Neural progenitor cell (in vitro differentiated cells): Measurements from ENCODE around the gene MCRIP2. TPM values are rescaled to one million over a fixed set of nuclear protein-coding genes. Genes with fewer than 3 reads are reported as not detected.

Source experiments
- DNase-seq: peaks from one replicate; pipeline ENCODE4 v3.0.0-alpha.2; 2016; ENCODE audit warnings: low spot score
- H2AFZ ChIP-seq: fragments of 200-600 bp; sonication (generic); replicated peaks from 2 replicates; pipeline ENCODE4 v1.6.1; 2016; ENCODE audit warnings: antibody characterized with exemption
- H3F3A ChIP-seq: fragments of 200-600 bp; sonication (generic); 2 replicates; pipeline ENCODE4 v1.6.1; 2016; ENCODE audit warnings: antibody characterized with exemption, low read depth
- H3K27ac ChIP-seq: fragments of 200-600 bp; sonication (generic); 2 replicates; pipeline ENCODE4 v1.5.1; 2016; ENCODE audit warnings: mild to moderate bottlenecking
- H3K27me3 ChIP-seq: fragments of 200-600 bp; sonication (generic); 2 replicates; pipeline ENCODE4 v1.6.1; 2016; ENCODE audit warnings: mild to moderate bottlenecking, moderate library complexity
- H3K36me3 ChIP-seq: fragments of 200-600 bp; sonication (generic); 2 replicates; pipeline ENCODE4 v1.5.1; 2016
- H3K4me1 ChIP-seq: fragments of 200-600 bp; sonication (generic); 2 replicates; pipeline ENCODE4 v1.6.1; 2016; ENCODE audit warnings: mixed run types
- H3K4me2 ChIP-seq: fragments of 200-600 bp; sonication (generic); 2 replicates; pipeline ENCODE4 v1.6.1; 2016
- H3K4me3 ChIP-seq: fragments of 200-600 bp; sonication (generic); 2 replicates; pipeline ENCODE4 v1.5.1; 2016
- H3K79me2 ChIP-seq: fragments of 200-600 bp; sonication (generic); 2 replicates; pipeline ENCODE4 v1.6.1; 2016; ENCODE audit warnings: low read depth
- H3K9ac ChIP-seq: fragments of 200-600 bp; sonication (generic); 2 replicates; pipeline ENCODE4 v1.6.1; 2016
- H3K9me3 ChIP-seq: fragments of 200-600 bp; sonication (generic); 2 replicates; pipeline ENCODE4 v1.5.1; 2016; ENCODE audit warnings: low read depth
- H4K20me1 ChIP-seq: fragments of 200-600 bp; sonication (generic); 2 replicates; pipeline ENCODE4 v1.6.1; 2016; ENCODE audit warnings: low read depth
- H3K27ac Mint-ChIP-seq: 3 replicates; pipeline ENCODE4 v1.8.0; 2021; ENCODE audit warnings: mixed read lengths
- H3K27me3 Mint-ChIP-seq: 2 replicates; pipeline ENCODE4 v1.8.0; 2022; ENCODE audit warnings: low read depth, mild to moderate bottlenecking, inconsistent platforms, moderate library complexity, mixed read lengths; ENCODE audit not compliant: insufficient read depth
- H3K36me3 Mint-ChIP-seq: 3 replicates; pipeline ENCODE4 v1.8.0; 2021; ENCODE audit warnings: mixed read lengths
- H3K4me1 Mint-ChIP-seq: 3 replicates; pipeline ENCODE4 v1.8.0; 2021; ENCODE audit warnings: mixed read lengths
- H3K4me3 Mint-ChIP-seq: 3 replicates; pipeline ENCODE4 v1.8.0; 2021; ENCODE audit warnings: mild to moderate bottlenecking, moderate library complexity, mixed read lengths
- H3K9me3 Mint-ChIP-seq: 3 replicates; pipeline ENCODE4 v1.8.0; 2020; ENCODE audit warnings: mixed read lengths
- CTCF ChIP-seq: fragments of 200-600 bp; sonication (generic); IDR thresholded peaks from 2 replicates; pipeline ENCODE4 v1.5.1; 2017; ENCODE audit warnings: antibody characterized with exemption, mild to moderate bottlenecking
- EZH2 ChIP-seq: fragments of 200-600 bp; sonication (generic); IDR thresholded peaks from 2 replicates; pipeline ENCODE4 v1.6.1; 2017; ENCODE audit warnings: antibody characterized with exemption, mild to moderate bottlenecking, moderate library complexity
- EZH2phosphoT487 ChIP-seq: fragments of 200-600 bp; sonication (generic); IDR thresholded peaks from 2 replicates; pipeline ENCODE4 v1.6.1; 2017; ENCODE audit warnings: antibody characterized with exemption
- total RNA-seq: library from RNA; depleted of rRNA; stranded (reverse); fragments of >200 nt; gene quantifications from 2 replicates; pipeline ENCODE4 v1.2.3, GENCODE V29; 2015; ENCODE audit warnings: low replicate concordance

Gene MCRIP2
- total RNA-seq, 1 donor from 2014 or later = 1.5 TPM

DNA sequence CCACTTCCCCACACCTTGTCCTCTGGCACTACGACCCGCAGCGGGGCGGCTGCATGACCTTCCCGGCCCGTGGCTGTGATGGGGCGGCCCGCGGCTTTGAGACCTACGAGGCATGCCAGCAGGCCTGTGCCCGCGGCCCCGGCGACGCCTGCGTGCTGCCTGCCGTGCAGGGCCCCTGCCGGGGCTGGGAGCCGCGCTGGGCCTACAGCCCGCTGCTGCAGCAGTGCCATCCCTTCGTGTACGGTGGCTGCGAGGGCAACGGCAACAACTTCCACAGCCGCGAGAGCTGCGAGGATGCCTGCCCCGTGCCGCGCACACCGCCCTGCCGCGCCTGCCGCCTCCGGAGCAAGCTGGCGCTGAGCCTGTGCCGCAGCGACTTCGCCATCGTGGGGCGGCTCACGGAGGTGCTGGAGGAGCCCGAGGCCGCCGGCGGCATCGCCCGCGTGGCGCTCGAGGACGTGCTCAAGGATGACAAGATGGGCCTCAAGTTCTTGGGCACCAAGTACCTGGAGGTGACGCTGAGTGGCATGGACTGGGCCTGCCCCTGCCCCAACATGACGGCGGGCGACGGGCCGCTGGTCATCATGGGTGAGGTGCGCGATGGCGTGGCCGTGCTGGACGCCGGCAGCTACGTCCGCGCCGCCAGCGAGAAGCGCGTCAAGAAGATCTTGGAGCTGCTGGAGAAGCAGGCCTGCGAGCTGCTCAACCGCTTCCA lies 8.1 kb upstream of the MCRIP2 start:
- Histone ChIP-seq H3K4me2 (no peak overlapping the region), H3K36me3 (no peaks in the 10 kb centered on the region), H3K9me3 (no peaks in the 10 kb centered on the region), H3K27ac (no peak overlapping the region), H3K4me3 (no peak overlapping the region), H3K79me2 (peaks cover 12% of the 10 kb centered on the region), H3F3A (peaks cover 36% of the 10 kb centered on the region), H4K20me1 (peaks cover 43% of the 10 kb centered on the region), H2AFZ (no peak overlapping the region), H3K9ac (no peak overlapping the region), H3K4me1 (peaks cover 36% of the 10 kb centered on the region), H3K27me3 (no peaks in the 10 kb centered on the region)
- Mint-ChIP-seq H3K27ac (no peak overlapping the region), H3K4me1 (peaks cover 29% of the 10 kb centered on the region), H3K27me3 (peaks cover 13% of the 10 kb centered on the region), H3K4me3 (no peak overlapping the region), H3K36me3 (peaks cover 3% of the 10 kb centered on the region), H3K9me3 (peaks cover 3% of the 10 kb centered on the region)
- no peak for DNase-seq
- TF ChIP-seq EZH2phosphoT487 = no peak
- no peak for TF ChIP-seq CTCF
- no peak for TF ChIP-seq EZH2

- Histone ChIP-seq H3K27ac (no peak overlapping the region), H2AFZ (no peak overlapping the region), H3K4me2 (no peak overlapping the region), H3K9me3 (no peaks in the 10 kb centered on the region), H3K27me3 (no peaks in the 10 kb centered on the region), H3K4me1 (peaks cover 34% of the 10 kb centered on the region), H4K20me1 (peaks cover 37% of the 10 kb centered on the region), H3K4me3 (no peak overlapping the region), H3K9ac (no peak overlapping the region), H3K79me2 (peaks cover 12% of the 10 kb centered on the region), H3F3A (peaks cover 31% of the 10 kb centered on the region), H3K36me3 (no peaks in the 10 kb centered on the region)
- Mint-ChIP-seq H3K27ac (no peak overlapping the region), H3K36me3 (peaks cover 3% of the 10 kb centered on the region), H3K4me1 (peaks cover 26% of the 10 kb centered on the region), H3K4me3 (peak overlapping the region; percentile 74), H3K27me3 (peaks cover 11% of the 10 kb centered on the region), H3K9me3 (peaks cover 3% of the 10 kb centered on the region)
- DNase-seq = no peak
- TF ChIP-seq EZH2 = no peak
Observed at GRCh38 chr16:634051-634670, 7.5 kb upstream of the MCRIP2 start.

DNA sequence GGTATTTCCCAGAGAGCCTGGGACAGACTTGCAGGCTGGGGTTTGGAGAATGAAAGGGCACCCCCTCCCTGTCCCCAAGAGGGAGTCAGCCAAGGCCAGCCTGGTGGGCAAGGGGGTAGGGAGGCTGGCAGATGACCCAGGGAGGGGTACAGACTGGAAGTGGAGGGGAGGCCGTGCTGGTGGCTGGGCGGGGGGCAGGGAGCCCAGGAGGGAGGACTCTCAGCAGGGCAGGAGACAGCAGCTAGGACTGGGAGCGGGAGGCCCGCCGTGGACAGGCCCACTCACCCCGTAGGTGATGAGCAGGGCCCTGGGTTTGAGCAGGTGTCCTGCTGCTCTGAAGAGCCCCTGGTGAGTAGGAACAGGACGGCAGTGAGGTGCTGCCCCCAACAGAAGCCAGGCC lies 6.6 kb upstream of the MCRIP2 start:
- Mint-ChIP-seq H3K36me3 (peaks cover 3% of the 10 kb centered on the region), H3K27ac (no peak overlapping the region), H3K27me3 (peaks cover 13% of the 10 kb centered on the region), H3K4me1 (peaks cover 26% of the 10 kb centered on the region), H3K4me3 (peak overlapping the region; percentile 74), H3K9me3 (peaks cover 3% of the 10 kb centered on the region)
- peaks cover 27% of the 10 kb centered on the region for H3K4me1 ChIP-seq
- peak overlapping the region; percentile 83 for H3K4me2 ChIP-seq
- no peak overlapping the region for H3K27ac ChIP-seq
- DNase-seq = no peak
- H4K20me1 ChIP-seq = peaks cover 29% of the 10 kb centered on the region
- H2AFZ ChIP-seq = no peak overlapping the region
- H3K36me3 ChIP-seq = no peaks in the 10 kb centered on the region
- no peaks in the 10 kb centered on the region for H3K9me3 ChIP-seq
- TF ChIP-seq CTCF (no peak), EZH2phosphoT487 (no peak)
- H3K79me2 ChIP-seq = peaks cover 12% of the 10 kb centered on the region
- H3F3A ChIP-seq = peaks cover 30% of the 10 kb centered on the region
- H3K9ac ChIP-seq = no peak overlapping the region
- peak overlapping the region; percentile 79 for H3K4me3 ChIP-seq
- no peaks in the 10 kb centered on the region for H3K27me3 ChIP-seq
